Pulmonary artery endothelial cell (primary cell): ENCODE results near the gene BORCS6. TPM values are rescaled to one million over a fixed set of nuclear protein-coding genes. Genes with fewer than 3 reads are reported as not detected.
"Not testable (repeated sequence)": the region's sequence is repeated elsewhere in the genome, so short reads cannot be mapped to it uniquely, and the experiment has no call there.

ENCODE experiments used
- DNase-seq: peaks from one replicate; pipeline ENCODE4 v3.0.0-alpha.2; 2011; ENCODE audit warnings: low read depth, low spot score
- total RNA-seq: library from RNA; depleted of rRNA; stranded (reverse); fragments of >200 nt; gene quantifications from 2 replicates; pipeline ENCODE4 v1.2.3, GENCODE V29; 2014

Gene BORCS6
- total RNA-seq, 1 donor from 2014 or later: 9.6 TPM

DNA sequence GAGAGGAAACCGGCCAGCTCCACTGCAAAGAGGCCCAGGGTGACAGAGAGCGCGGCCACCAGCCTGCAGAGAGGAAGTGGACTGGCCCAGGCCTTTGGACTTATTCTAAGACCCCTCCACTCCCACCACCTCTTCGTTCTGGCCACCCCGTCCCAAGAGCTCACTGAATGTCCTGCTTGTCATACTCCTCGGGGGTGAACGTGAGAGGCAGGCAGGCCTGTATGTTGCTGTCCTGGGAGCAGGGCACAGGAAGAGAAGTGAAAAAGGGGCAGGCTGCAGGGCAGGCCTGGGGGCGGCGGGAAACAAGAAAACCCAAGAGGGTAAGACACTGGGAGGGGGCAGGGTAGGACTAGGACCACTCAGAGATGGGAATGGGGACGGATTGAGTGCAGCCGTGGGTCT is 14.2 kb downstream of the BORCS6 start:
- DNase-seq: no peak

GRCh38 chr17:8173871-8174322 is 16.1 kb downstream of the BORCS6 start:
- DNase-seq: no peak

GRCh38 chr17:8173056-8173870 is 16.7 kb downstream of the BORCS6 start:
- peak; percentile 88 for DNase-seq

DNA sequence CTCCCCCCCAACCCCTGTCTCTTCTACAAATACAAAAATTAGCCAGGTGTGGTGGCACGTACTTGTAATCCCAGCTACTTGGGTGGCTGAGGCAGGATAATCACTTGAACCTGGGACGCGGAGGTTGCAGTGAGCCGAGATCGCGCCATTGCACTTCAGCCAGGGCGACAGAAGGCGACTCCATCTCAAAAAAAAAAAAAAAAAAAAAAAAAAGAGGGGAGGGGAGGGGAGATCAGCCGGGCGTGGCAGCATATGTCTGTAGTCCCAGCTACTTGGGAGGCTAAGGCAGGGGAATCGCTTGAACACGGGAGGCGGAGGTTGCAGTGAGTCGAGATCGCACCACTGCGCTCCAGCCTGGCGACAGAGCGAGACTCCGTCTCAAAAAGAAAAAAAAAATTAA is 19.8 kb downstream of the BORCS6 start:
- not testable (repeated sequence) for DNase-seq

GRCh38 chr17:8167526-8167925 is 22.5 kb downstream of the BORCS6 start:
- no peak for DNase-seq

- no peak for DNase-seq
Observed at GRCh38 chr17:8166731-8167130, 23.2 kb downstream of the BORCS6 start.

DNA sequence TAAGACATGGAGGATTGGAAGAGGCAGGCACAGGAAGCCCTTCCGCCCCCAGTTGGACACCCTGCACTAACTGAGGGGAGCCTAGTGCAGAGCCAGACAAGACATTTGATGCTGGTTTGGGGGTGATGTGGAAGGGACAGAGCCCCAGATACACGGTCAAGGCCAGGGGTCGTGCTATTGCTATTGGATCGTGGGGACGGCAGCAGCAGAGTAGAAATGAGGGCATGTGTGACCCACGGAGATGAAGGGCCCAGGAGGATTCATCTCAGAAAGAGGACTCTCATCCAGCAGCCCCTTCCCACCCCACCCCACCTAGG is 25.2 kb downstream of the BORCS6 start:
- no peak for DNase-seq

GRCh38 chr17:8163978-8164814 is 25.8 kb downstream of the BORCS6 start:
- no peak for DNase-seq

DNA sequence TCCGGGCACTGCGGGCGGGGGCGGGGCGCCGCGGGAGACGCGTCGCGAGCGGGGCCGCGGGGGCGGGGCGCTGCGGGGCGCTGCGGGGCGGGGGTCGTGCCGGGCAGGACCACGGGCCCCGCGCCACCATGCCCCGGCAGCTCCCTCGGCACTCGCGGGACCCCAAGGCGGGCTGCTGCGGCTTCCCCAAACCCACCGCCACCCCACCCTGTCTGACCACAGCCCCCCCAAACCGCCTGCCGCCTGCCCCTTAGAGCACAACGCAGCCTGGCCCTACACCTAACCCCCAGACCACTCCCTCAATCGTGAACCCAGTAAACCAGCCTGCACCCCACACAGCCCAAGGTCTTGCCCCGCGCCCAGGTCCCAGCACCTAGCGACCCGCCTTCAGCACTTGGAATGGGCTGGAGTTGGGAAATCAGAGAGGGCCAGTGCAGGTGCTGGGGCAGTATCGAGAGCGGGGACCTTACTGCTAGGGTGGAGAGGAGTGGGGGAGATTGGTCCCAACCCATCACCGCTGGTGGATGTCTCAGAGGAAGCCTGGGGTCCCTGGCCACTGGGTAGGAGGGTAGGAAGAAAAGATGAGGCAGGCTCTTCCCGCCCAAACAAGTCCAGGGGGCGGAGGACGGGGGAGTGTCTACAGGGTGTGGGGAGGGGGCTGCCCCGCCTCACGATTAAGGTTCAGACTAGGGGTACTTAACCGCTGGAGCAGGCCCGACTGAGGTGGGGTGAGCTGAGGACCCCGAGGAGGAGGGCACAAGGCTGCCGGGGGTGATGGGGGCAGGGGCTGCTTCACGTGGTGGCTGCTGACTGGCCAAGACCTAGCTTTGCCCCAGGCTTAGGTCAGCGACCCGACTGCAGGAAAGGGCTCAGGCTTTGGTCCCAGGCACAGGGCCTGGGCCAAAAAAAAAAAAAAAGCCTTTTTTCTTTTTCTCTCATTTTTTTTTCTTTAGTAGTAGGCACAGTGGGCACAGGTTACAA is 26.7 kb downstream of the BORCS6 start:
- no peak for DNase-seq

- no peak for DNase-seq
Observed at GRCh38 chr17:8162233-8162996, 27.6 kb downstream of the BORCS6 start, which contains the start of gene VAMP2. VAMP2 (minus strand) TSS chr17:8162948; CDS start chr17:8162879, 69 bp downstream.

- no peak for DNase-seq
Observed at GRCh38 chr17:8161289-8162232, 28.4 kb downstream of the BORCS6 start.

DNA sequence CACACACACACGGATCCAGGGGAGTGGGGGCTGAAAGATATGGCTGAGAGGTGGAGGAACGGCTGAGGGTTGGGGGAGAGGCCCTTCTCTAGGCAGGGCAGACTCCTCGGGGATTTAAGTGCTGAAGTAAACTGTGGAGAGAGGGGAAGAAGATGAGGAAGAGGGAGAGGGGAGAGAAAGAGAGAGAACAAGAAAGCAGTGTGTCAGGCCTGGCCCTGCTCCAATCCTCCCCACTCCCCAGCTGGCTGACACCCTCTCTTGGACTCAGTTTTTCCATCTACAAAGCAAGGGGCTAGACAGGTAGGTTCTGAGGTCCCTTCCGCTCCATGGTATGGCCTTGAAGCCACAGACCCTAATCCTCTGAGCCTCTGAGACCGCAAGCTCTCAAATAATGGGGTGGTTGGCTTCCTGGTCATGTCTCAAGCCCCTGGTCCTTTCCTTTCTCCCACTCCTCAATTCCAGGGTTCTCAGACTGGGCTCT is 29.2 kb downstream of the BORCS6 start:
- no peak for DNase-seq

- no peak for DNase-seq
Observed at GRCh38 chr17:8160224-8160577, 29.8 kb downstream of the BORCS6 start.

GRCh38 chr17:8159459-8160223 is 30.3 kb downstream of the BORCS6 start:
- no peak for DNase-seq

DNA sequence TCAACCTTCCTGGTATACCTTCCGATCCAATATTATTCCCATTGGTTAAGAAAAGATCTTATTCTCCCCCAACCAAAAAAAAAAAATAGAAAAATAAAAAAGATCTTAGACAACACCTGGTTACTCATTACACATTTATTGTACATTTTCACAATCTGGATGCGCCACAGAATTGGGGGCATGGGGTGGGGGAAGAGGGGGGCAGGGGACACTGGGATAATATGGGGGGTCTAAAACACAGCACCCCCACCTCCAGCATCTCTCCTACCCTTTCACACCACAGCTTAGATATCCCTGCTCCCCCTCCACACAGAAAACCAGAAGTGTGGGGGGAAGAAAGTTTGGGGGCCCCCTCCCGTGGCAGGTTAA is 31.0 kb downstream of the BORCS6 start:
- no peak for DNase-seq

- DNase-seq: no peak
Observed at GRCh38 chr17:8158267-8159031, 31.5 kb downstream of the BORCS6 start.

DNA sequence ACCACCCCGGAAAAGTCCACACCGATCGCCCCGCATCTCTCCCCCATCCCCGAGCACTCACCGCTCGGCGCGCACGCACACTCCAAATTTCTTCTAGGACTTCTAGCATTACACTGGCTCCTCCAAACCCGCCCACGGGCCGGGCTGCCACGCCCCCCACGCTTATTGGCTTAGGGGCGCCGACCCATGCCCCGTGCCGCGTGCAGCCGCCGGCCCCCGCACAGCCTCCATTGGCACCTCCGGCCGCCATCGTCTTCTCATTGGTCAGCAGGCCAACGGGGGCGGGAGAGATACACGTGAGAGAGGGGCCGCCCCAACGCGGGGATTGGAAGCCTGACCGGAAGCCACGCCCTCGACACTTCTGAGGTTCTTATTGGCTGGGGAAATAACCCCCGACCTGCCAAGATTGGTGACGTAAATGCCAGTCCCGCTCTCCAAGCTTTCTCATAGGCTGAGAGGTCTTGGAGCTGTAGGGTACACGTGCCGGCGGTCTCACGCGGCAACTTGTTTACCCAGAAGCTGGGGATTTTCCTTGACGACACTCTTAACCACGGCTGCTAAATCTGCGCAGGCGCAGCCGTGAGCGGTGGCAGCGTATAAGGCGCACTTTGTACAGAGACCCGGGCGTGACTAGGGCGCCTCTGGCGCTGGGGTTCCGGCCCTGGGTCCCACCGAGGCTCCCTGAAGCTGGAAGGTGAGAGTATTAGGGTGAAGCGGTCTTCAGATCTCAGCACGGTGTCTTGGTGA is 33.6 kb downstream of the BORCS6 start:
- DNase-seq: peak; percentile 100

GRCh38 chr17:8155996-8156245 is 34.1 kb downstream of the BORCS6 start:
- DNase-seq: no peak
